H1 (cell line): Measurements from ENCODE around the gene GATB. TPM values are rescaled to one million over a fixed set of nuclear protein-coding genes. Genes with fewer than 3 reads are reported as not detected.

Experiments
- CTCF ChIA-PET: fragments of 300-600 bp; sonication (Branson Sonifier 250); formaldehyde crosslinking; loops from one replicate; lab custom pipeline; 2021; ENCODE audit not compliant: partially characterized antibody; lab: Charles Lee
- POLR2A ChIA-PET: fragments of 300-600 bp; sonication (Branson Sonifier 250); formaldehyde crosslinking; loops from one replicate; lab custom pipeline; 2021; ENCODE audit warnings: inconsistent platforms; ENCODE audit not compliant: partially characterized antibody; lab: Charles Lee
- DNase-seq, 2 experiments: peaks; one replicate each; pipeline versions ENCODE4 v3.0.0 to v3.0.0-alpha.2; 2010 to 2022; ENCODE audit warnings: low spot score in 2 of 2, low read depth in 1 of 2, mixed read lengths in 1 of 2
- FAIRE-seq: peaks from 2 replicates; lab custom pipeline; 2011; peaks lifted over from hg19 to GRCh38; lab: Jason Lieb, UNC
- H2AFZ ChIP-seq: 2 replicates; pipeline ENCODE4 v1.8.1; 2012; ENCODE audit warnings: low read length, inconsistent platforms
- H2AK5ac ChIP-seq: 2 replicates; pipeline ENCODE4 v1.6.1; 2013; ENCODE audit warnings: low read depth, low read length
- H2BK120ac ChIP-seq: replicated peaks from 2 replicates; pipeline ENCODE3; 2013; ENCODE audit warnings: low read depth, low read length, inconsistent platforms
- H2BK12ac ChIP-seq: 2 replicates; pipeline ENCODE4 v1.6.1; 2013; ENCODE audit warnings: low read depth, low read length
- H2BK15ac ChIP-seq: 2 replicates; pipeline ENCODE4 v1.6.1; 2013; ENCODE audit warnings: low read length
- H2BK20ac ChIP-seq: 2 replicates; pipeline ENCODE4 v1.6.1; 2013; ENCODE audit warnings: low read length
- H2BK5ac ChIP-seq: 2 replicates; pipeline ENCODE4 v1.6.1; 2013; ENCODE audit warnings: low read depth, low read length
- H3K14ac ChIP-seq: 2 replicates; pipeline ENCODE4 v1.6.1; 2013; ENCODE audit warnings: inconsistent platforms; ENCODE audit not compliant: insufficient read length
- H3K18ac ChIP-seq: 2 replicates; pipeline ENCODE4 v1.6.1; 2013; ENCODE audit warnings: low read length; ENCODE audit errors: extremely low read depth
- H3K23ac ChIP-seq: 2 replicates; pipeline ENCODE4 v1.6.1; 2013; ENCODE audit warnings: inconsistent platforms; ENCODE audit not compliant: insufficient read length
- H3K23me2 ChIP-seq: 2 replicates; pipeline ENCODE4 v1.6.1; 2013; ENCODE audit warnings: low read depth, low read length
- H3K27ac ChIP-seq: 2 replicates; pipeline ENCODE4 v1.6.1; 2011; ENCODE audit warnings: low read depth, low read length, inconsistent platforms
- H3K27me3 ChIP-seq, 4 experiments: replicated peaks in 1 of 4; 1 replicate in 1 of 4; 2 replicates in 3 of 4; pipeline versions ENCODE4 v1.6.1 to v1.8.1; 2011 to 2013; ENCODE audit warnings: low read length in 3 of 4, mild to moderate bottlenecking in 3 of 4, inconsistent platforms in 2 of 4, mixed read lengths in 2 of 4, moderate library complexity in 1 of 4; ENCODE audit not compliant: control insufficient read depth in 3 of 4, insufficient read depth in 3 of 4; ENCODE audit errors: extremely low read depth in 1 of 4
- H3K36me3 ChIP-seq, 4 experiments: 2 replicates each; pipeline versions ENCODE4 v1.6.1 to v1.8.1; 2011 to 2013; ENCODE audit warnings: mild to moderate bottlenecking in 4 of 4, low read length in 3 of 4, moderate library complexity in 2 of 4, control low read depth in 1 of 4, inconsistent platforms in 1 of 4; ENCODE audit not compliant: insufficient read depth in 4 of 4, control insufficient read depth in 2 of 4
- H3K4ac ChIP-seq: replicated peaks from 2 replicates; pipeline ENCODE3; 2013; ENCODE audit warnings: low read length, low read depth, mixed read lengths, inconsistent platforms; ENCODE audit not compliant: insufficient read length
- H3K4me1 ChIP-seq, 4 experiments: replicated peaks in 1 of 4; 1 replicate in 1 of 4; 2 replicates in 3 of 4; pipeline versions ENCODE4 v1.6.1 to v1.8.1; 2011 to 2013; ENCODE audit warnings: low read length in 3 of 4, inconsistent platforms in 2 of 4, mixed read lengths in 1 of 4; ENCODE audit not compliant: insufficient read depth in 4 of 4, control insufficient read depth in 3 of 4
- H3K4me2 ChIP-seq, 2 experiments: 2 replicates each; pipeline versions ENCODE4 v1.6.1 to v1.8.1; 2011 to 2013; ENCODE audit warnings: low read depth in 2 of 2, low read length in 2 of 2, control low read depth in 1 of 2, inconsistent platforms in 1 of 2, mild to moderate bottlenecking in 1 of 2; ENCODE audit not compliant: insufficient read depth in 1 of 2
- H3K4me3 ChIP-seq, 4 experiments: fragments of 200-600, 300-600 bp in 1 of 4; sonication (generic), shearing (Covaris generic), sonication (Bioruptor Twin) in 1 of 4; 2 replicates each; pipeline versions ENCODE4 v1.5.1 to v1.8.1; 2011 to 2016; ENCODE audit warnings: low read length in 4 of 4, low read depth in 3 of 4, control low read depth in 2 of 4, inconsistent platforms in 2 of 4, mild to moderate bottlenecking in 2 of 4, mixed read lengths in 1 of 4, moderate library complexity in 1 of 4; ENCODE audit not compliant: insufficient read depth in 2 of 4; ENCODE audit errors: extremely low read depth in 1 of 4
- H3K56ac ChIP-seq: replicated peaks from 2 replicates; pipeline ENCODE3; 2013; ENCODE audit warnings: low read depth, mild to moderate bottlenecking, mixed read lengths, low read length, inconsistent platforms; ENCODE audit not compliant: insufficient read length
- H3K79me1 ChIP-seq: 2 replicates; pipeline ENCODE4 v1.6.1; 2013; ENCODE audit warnings: low read depth, low read length, control low read depth
- H3K79me2 ChIP-seq, 2 experiments: 2 replicates each; pipeline versions ENCODE4 v1.6.1 to v1.8.1; 2012 to 2013; ENCODE audit warnings: low read length in 2 of 2, mild to moderate bottlenecking in 2 of 2, inconsistent platforms in 1 of 2; ENCODE audit not compliant: insufficient read depth in 2 of 2, control insufficient read depth in 1 of 2
- H3K9ac ChIP-seq, 4 experiments: replicated peaks in 1 of 4; 1 replicate in 1 of 4; 2 replicates in 3 of 4; pipeline versions ENCODE4 v1.6.1 to v1.8.1; 2011 to 2013; ENCODE audit warnings: low read depth in 3 of 4, low read length in 3 of 4, control low read depth in 2 of 4, mild to moderate bottlenecking in 2 of 4, moderate library complexity in 2 of 4, inconsistent platforms in 1 of 4; ENCODE audit errors: extremely low read depth in 1 of 4
- H3K9me3 ChIP-seq, 2 experiments: 2 replicates each; pipeline versions ENCODE4 v1.6.1 to v1.8.1; 2012 to 2013; ENCODE audit warnings: mild to moderate bottlenecking in 2 of 2, moderate library complexity in 2 of 2, control low read depth in 1 of 2, inconsistent platforms in 1 of 2, low read depth in 1 of 2, low read length in 1 of 2, mixed read lengths in 1 of 2; ENCODE audit not compliant: insufficient read depth in 2 of 2
- H4K20me1 ChIP-seq, 2 experiments: replicated peaks in 1 of 2; 2 replicates each; pipeline versions ENCODE3 to v1.8.1; 2011 to 2013; ENCODE audit warnings: inconsistent platforms in 2 of 2, low read length in 2 of 2, mild to moderate bottlenecking in 1 of 2; ENCODE audit not compliant: insufficient read depth in 2 of 2, control insufficient read depth in 1 of 2
- H4K5ac ChIP-seq: 2 replicates; pipeline ENCODE4 v1.6.1; 2013; ENCODE audit warnings: low read length, low read depth, mixed read lengths, inconsistent platforms; ENCODE audit not compliant: insufficient read length
- H4K8ac ChIP-seq: 2 replicates; pipeline ENCODE4 v1.8.0; 2013; ENCODE audit warnings: mild to moderate bottlenecking, moderate library complexity, low read length, inconsistent platforms; ENCODE audit not compliant: insufficient read depth; ENCODE audit errors: extremely low read depth
- H4K91ac ChIP-seq: replicated peaks from 2 replicates; pipeline ENCODE3; 2013; ENCODE audit warnings: low read length, mixed read lengths, inconsistent platforms; ENCODE audit not compliant: insufficient read length
- ATF2 ChIP-seq: IDR thresholded peaks from 2 replicates; pipeline ENCODE4 v1.6.1; 2012; ENCODE audit warnings: low read length, inconsistent platforms
- CREB1 ChIP-seq: IDR thresholded peaks from 2 replicates; pipeline ENCODE4 v1.6.1; 2012; ENCODE audit warnings: inconsistent platforms
- GABPA ChIP-seq: IDR thresholded peaks from 2 replicates; pipeline ENCODE4 v1.6.1; 2011; ENCODE audit warnings: mild to moderate bottlenecking, low read length, moderate library complexity, borderline replicate concordance; ENCODE audit not compliant: insufficient read depth
- KDM4A ChIP-seq: IDR thresholded peaks from one replicate; pipeline ENCODE4 v1.7.1; 2012; ENCODE audit warnings: low read depth, mild to moderate bottlenecking, moderate library complexity, low read length, inconsistent platforms; ENCODE audit not compliant: severe bottlenecking
- POLR2AphosphoS5 ChIP-seq: IDR thresholded peaks from 2 replicates; pipeline ENCODE4 v1.6.1; 2011; ENCODE audit warnings: low read depth, low read length
- TBP ChIP-seq: IDR thresholded peaks from 2 replicates; pipeline ENCODE4 v1.6.1; 2011; ENCODE audit warnings: low read depth, low read length, improper control_type of control experiment
- WGBS, 2 experiments: shearing (Covaris generic) in 1 of 2; methylation state at CpG; one replicate each; pipeline versions ENCODE4 v1.1.6 to v1.1.7; 2013 to 2015; ENCODE audit warnings: low lambda C conversion rate in 2 of 2, mixed read lengths in 2 of 2, inconsistent platforms in 1 of 2, low coverage in 1 of 2, missing lambda C conversion rate in 1 of 2; ENCODE audit not compliant: insufficient replicate concordance in 2 of 2, insufficient coverage in 1 of 2, insufficient read length in 1 of 2; ENCODE audit errors: extremely low coverage in 1 of 2, missing lambda C conversion rate in 1 of 2; 5-methylcytosine and 5-hydroxymethylcytosine counted together
- polyA plus RNA-seq, 7 experiments: library from polyadenylated mRNA; depleted of rRNA in 3 of 7; stranded (reverse) in 5 of 7; unstranded in 2 of 7; fragments of >200 nt in 5 of 7; fragments of 200-250 nt in 2 of 7; gene quantifications; 1 replicate in 5 of 7; 2 replicates in 1 of 7; 4 replicates in 1 of 7; pipeline versions ENCODE4 v1.2.1 to v1.2.3, GENCODE V29; 2011 to 2013; ENCODE audit warnings: missing spikeins in 2 of 7, mixed read lengths in 2 of 7
- total RNA-seq: library from RNA; stranded (reverse); fragmentation: NEBNext Ultra II Directional; extraction: Animal tissue kit (Norgen Biotek cat#: 25700); gene quantifications from 2 replicates; pipeline ENCODE4 v1.2.1, GENCODE V29; 2021
- TF ChIP-seq, protein P1 (sequence below): IDR thresholded peaks from 2 replicates; pipeline ENCODE4 v1.6.1; 2011; ENCODE audit warnings: low read depth, mild to moderate bottlenecking, low read length; ENCODE audit not compliant: insufficient read depth

GATB gene
- total and polyA plus RNA-seq, 2 of the 8 experiments (the other 6 are each of a cell fraction or from before 2014, with no cell fraction given): 15.3 to 18.0 TPM

DNA sequence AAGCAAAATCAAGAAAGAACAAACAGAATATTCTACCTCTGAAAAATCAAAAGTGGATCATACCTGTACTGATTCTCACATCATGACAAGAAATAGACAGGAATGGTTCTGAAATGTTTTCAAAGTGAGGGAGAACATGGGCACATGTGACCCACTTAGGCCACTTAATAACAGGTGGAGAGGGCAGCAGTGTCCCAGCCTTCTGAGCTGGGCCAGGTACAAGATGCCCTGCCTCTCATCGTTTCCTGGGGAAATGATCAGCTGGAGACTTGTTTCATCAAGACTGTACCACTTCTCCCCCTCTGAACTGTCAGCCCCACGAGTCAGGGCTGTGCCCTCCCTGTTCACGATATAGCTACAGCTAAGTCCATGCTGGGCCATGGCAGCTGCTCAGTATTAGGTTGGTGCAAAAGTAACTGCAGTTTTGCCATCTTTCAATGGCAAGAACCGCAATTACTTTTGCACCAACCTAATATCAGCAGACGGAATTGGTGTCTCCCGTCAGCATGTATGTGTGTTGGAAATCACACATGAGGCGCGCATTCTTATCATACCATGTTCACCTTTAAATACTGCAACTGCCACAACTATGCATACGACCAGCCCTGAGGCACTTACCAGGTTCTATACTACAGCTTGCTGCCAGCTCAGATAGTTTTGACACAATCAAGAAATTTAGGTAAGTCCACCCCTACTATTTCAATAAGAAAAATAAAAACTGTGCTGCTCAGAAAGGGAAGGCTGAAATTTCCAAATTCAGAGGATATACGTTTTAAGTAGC lies 71.4 kb downstream of the GATB start:
- CTCF ChIA-PET: interaction anchor here (0.7 to 2.0 kb wide), 4 partner anchors 10 to 572 kb away, joined by 3 to 6 read pairs (median 3); no protein-coding TSS in a partner anchor
- H2BK5ac ChIP-seq: no peak overlapping the region
- H4K8ac ChIP-seq: no peak overlapping the region
- H3K23me2 ChIP-seq: no peaks in the 10 kb centered on the region
- H3K14ac ChIP-seq: no peak overlapping the region
- DNase-seq: no peak
- H2BK20ac ChIP-seq: no peak overlapping the region
- no peak for FAIRE-seq
- H3K9ac ChIP-seq: no peak overlapping the region
- no peaks in the 10 kb centered on the region for H3K9me3 ChIP-seq
- no peaks in the 10 kb centered on the region for H3K27me3 ChIP-seq
- 88% methylated on average over 10 of the region's 10 CpGs; no CpG with 5 or more reads in 1 of the 2 experiments for WGBS, 2 experiments
- no peak overlapping the region for H2AK5ac ChIP-seq
- no peak overlapping the region for H3K4ac ChIP-seq
- no peak overlapping the region for H3K56ac ChIP-seq
- H2BK120ac ChIP-seq: no peak overlapping the region
- no peak overlapping the region for H2BK12ac ChIP-seq
- no peak overlapping the region for H3K4me2 ChIP-seq
- H4K20me1 ChIP-seq: no peaks in the 10 kb centered on the region
- no peaks in the 10 kb centered on the region for H3K79me1 ChIP-seq
- H3K4me1 ChIP-seq: peaks cover 0 to 5% (median 2%) of the 10 kb centered on the region in 4 experiments; a peak in 4 of 7 replicates
- H4K91ac ChIP-seq: no peak overlapping the region
- H3K23ac ChIP-seq: no peak overlapping the region
- no peak overlapping the region for H2BK15ac ChIP-seq
- POLR2A ChIA-PET: interaction anchor here (1.3 kb wide), 1 partner anchor 364 kb away, joined by 3 read pairs; the partner anchor contains the start of gene SH3D19
- no peak overlapping the region for H4K5ac ChIP-seq
- no peak overlapping the region for H2AFZ ChIP-seq
- no peaks in the 10 kb centered on the region for H3K36me3 ChIP-seq
- no peak overlapping the region for H3K4me3 ChIP-seq
- H3K27ac ChIP-seq: no peak overlapping the region
- no peaks in the 10 kb centered on the region for H3K79me2 ChIP-seq
- H3K18ac ChIP-seq: no peak overlapping the region
- TF ChIP-seq, protein P1, sequence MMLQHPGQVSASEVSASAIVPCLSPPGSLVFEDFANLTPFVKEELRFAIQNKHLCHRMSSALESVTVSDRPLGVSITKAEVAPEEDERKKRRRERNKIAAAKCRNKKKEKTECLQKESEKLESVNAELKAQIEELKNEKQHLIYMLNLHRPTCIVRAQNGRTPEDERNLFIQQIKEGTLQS: no peak
- TF ChIP-seq CREB1 (no peak), KDM4A (no peak), TBP (no peak), GABPA (no peak), POLR2AphosphoS5 (no peak), ATF2 (no peak)
